GM19438 (cell line): Measurements from ENCODE around the gene PEX5L.
A peak's percentile ranks its signal among the peaks of the same experiment; 100 is the strongest.

Experiments
- ATAC-seq: cut with Tn5 transposase; IDR thresholded peaks from one replicate; pipeline ENCODE4 v1.9.1; 2021; ENCODE audit warnings: low read depth; ENCODE audit not compliant: unreplicated experiment

Gene PEX5L

GRCh38 chr3:179907784-179908482 lies 128.8 kb downstream of the PEX5L start:
- ATAC-seq, result no peak

- ATAC-seq, result no peak
These were observed 134.7 kb downstream of the PEX5L start for GRCh38 chr3:179902061-179902460.

GRCh38 chr3:179898024-179898423 lies 138.7 kb downstream of the PEX5L start:
- peak; percentile 93 for ATAC-seq

GRCh38 chr3:179897231-179897630 lies 139.5 kb downstream of the PEX5L start:
- no peak for ATAC-seq

- ATAC-seq, result no peak
These were observed 140.2 kb downstream of the PEX5L start for GRCh38 chr3:179896507-179896906.

- no peak for ATAC-seq
These were observed 141.4 kb downstream of the PEX5L start for GRCh38 chr3:179895330-179895729.

GRCh38 chr3:179887295-179887943 lies 149.3 kb downstream of the PEX5L start:
- no peak for ATAC-seq

- no peak for ATAC-seq
These were observed 150.8 kb downstream of the PEX5L start for GRCh38 chr3:179885950-179886349.

GRCh38 chr3:179884136-179884535 lies 152.6 kb downstream of the PEX5L start:
- no peak for ATAC-seq

GRCh38 chr3:179882292-179882691 lies 154.4 kb downstream of the PEX5L start:
- ATAC-seq, result peak; percentile 54

- no peak for ATAC-seq
These were observed 154.9 kb downstream of the PEX5L start for GRCh38 chr3:179881791-179882190.

- no peak for ATAC-seq
These were observed 155.9 kb downstream of the PEX5L start for GRCh38 chr3:179880868-179881267.

- no peak for ATAC-seq
These were observed 160.3 kb downstream of the PEX5L start for GRCh38 chr3:179876440-179876839.

- no peak for ATAC-seq
These were observed 163.9 kb downstream of the PEX5L start for GRCh38 chr3:179872842-179873241.

- no peak for ATAC-seq
These were observed 165.0 kb downstream of the PEX5L start for GRCh38 chr3:179871782-179872181.

- ATAC-seq, result no peak
These were observed 168.0 kb downstream of the PEX5L start for GRCh38 chr3:179868715-179869114.

GRCh38 chr3:179867961-179868360 lies 168.8 kb downstream of the PEX5L start:
- ATAC-seq, result no peak

- ATAC-seq, result no peak
These were observed 170.8 kb downstream of the PEX5L start for GRCh38 chr3:179865861-179866505.

GRCh38 chr3:179861953-179862352 lies 174.8 kb downstream of the PEX5L start:
- ATAC-seq, result no peak

GRCh38 chr3:179861292-179861691 lies 175.4 kb downstream of the PEX5L start:
- no peak for ATAC-seq

- ATAC-seq, result no peak
These were observed 176.2 kb downstream of the PEX5L start for GRCh38 chr3:179860275-179861107.
